Measurements from ENCODE around the gene RPL13. TPM values are rescaled to one million over a fixed set of nuclear protein-coding genes. Genes with fewer than 3 reads are reported as not detected.

The RPL13 gene
- total RNA-seq, 5 donors from 2014 or later (not counting 1 experiment from before 2014, with no cell fraction given) = 4,444 to 6,530 (median 5,942) TPM

GRCh38 chr16:89564476-89565255 is 4.2 kb downstream of the RPL13 start:
- peaks cover 30 to 57% of the 10 kb centered on the region in 2 experiments for H3K4me1 ChIP-seq (ENCODE audit: control insufficient read depth in 1 of 2, extremely low read depth in 1 of 2, insufficient read depth in 2 of 2, low read length in 2 of 2)
- ATAC-seq (replicated peaks in 1 of 4) (no peak), DNase-seq (no peak)
- Mint-ChIP-seq H3K4me3 (peak overlapping the region in 2 of 3 donors; percentile 41 to 68), H3K9me3 (no peaks in the 10 kb centered on the region), H3K4me1 (peaks cover 52 to 59% (median 55%) of the 10 kb centered on the region in 3 donors), H3K36me3 (peaks cover 34% of the 10 kb centered on the region), H3K27me3 (no peaks in the 10 kb centered on the region), H3K27ac (peak overlapping the region; percentile 22 to 73)
- CTCF ChIA-PET = no interaction called here
- POLR2A ChIA-PET = no interaction called here
- no peaks in the 10 kb centered on the region for H3K9me3 ChIP-seq
- peaks cover 16 to 38% of the 10 kb centered on the region in 2 donors for H3K36me3 ChIP-seq (ENCODE audit: control insufficient read depth in 2 of 2, extremely low read depth in 1 of 2, insufficient read depth in 1 of 2, low read length in 1 of 2)
- H3K27me3 ChIP-seq (replicated peaks in 1 of 2; ENCODE audit: control insufficient read depth in 2 of 2, extremely low read depth in 1 of 2, insufficient read depth in 2 of 2, low read length in 1 of 2) = peaks cover 0 to 5% of the 10 kb centered on the region in 2 experiments
- 67% methylated on average over 14 of the region's 22 CpGs for WGBS (ENCODE audit: insufficient coverage)
- no peak overlapping the region for H3K27ac ChIP-seq (ENCODE audit: low read length)
- no peak overlapping the region for H3K4me3 ChIP-seq (ENCODE audit: control insufficient read depth in 1 of 2, extremely low read depth in 1 of 2, low read length in 1 of 2)

GRCh38 chr16:89565256-89565505 is 4.7 kb downstream of the RPL13 start:
- Mint-ChIP-seq H3K27ac (peak overlapping the region in 1 of 2 donors; percentile 15), H3K4me3 (peak overlapping the region in 2 of 3 donors; percentile 41 to 68), H3K27me3 (no peaks in the 10 kb centered on the region), H3K4me1 (peaks cover 50 to 56% (median 53%) of the 10 kb centered on the region in 3 donors), H3K9me3 (no peaks in the 10 kb centered on the region), H3K36me3 (peaks cover 34% of the 10 kb centered on the region)
- H3K4me3 ChIP-seq (ENCODE audit: control insufficient read depth in 1 of 2, extremely low read depth in 1 of 2, low read length in 1 of 2) = peak overlapping the region in 1 of 2 donors; percentile 38
- ChIA-PET POLR2A (no interaction called here), CTCF (no interaction called here)
- DNase-seq (no peak), ATAC-seq (replicated peaks in 1 of 4) (no peak)
- no peaks in the 10 kb centered on the region for H3K9me3 ChIP-seq
- H3K27ac ChIP-seq (ENCODE audit: low read length) = no peak overlapping the region
- peaks cover 0 to 10% of the 10 kb centered on the region in 2 experiments for H3K27me3 ChIP-seq (replicated peaks in 1 of 2; ENCODE audit: control insufficient read depth in 2 of 2, extremely low read depth in 1 of 2, insufficient read depth in 2 of 2, low read length in 1 of 2)
- H3K4me1 ChIP-seq (ENCODE audit: control insufficient read depth in 1 of 2, extremely low read depth in 1 of 2, insufficient read depth in 2 of 2, low read length in 2 of 2) = peaks cover 29 to 54% of the 10 kb centered on the region in 2 experiments
- peaks cover 16 to 38% of the 10 kb centered on the region in 2 donors for H3K36me3 ChIP-seq (ENCODE audit: control insufficient read depth in 2 of 2, extremely low read depth in 1 of 2, insufficient read depth in 1 of 2, low read length in 1 of 2)
- WGBS (ENCODE audit: insufficient coverage) = 13% methylated on average over 1 of the region's 3 CpGs

GRCh38 chr16:89565506-89566372 is 5.3 kb downstream of the RPL13 start:
- DNase-seq (peak in 21 of 35 experiments; percentile 9 to 57 (median 32)), ATAC-seq (replicated peaks in 1 of 4) (peak; percentile 40 to 56 (median 52))
- peaks cover 29 to 54% of the 10 kb centered on the region in 2 experiments for H3K4me1 ChIP-seq (ENCODE audit: control insufficient read depth in 1 of 2, extremely low read depth in 1 of 2, insufficient read depth in 2 of 2, low read length in 2 of 2)
- peak overlapping the region; percentile 14 to 38 for H3K4me3 ChIP-seq (ENCODE audit: control insufficient read depth in 1 of 2, extremely low read depth in 1 of 2, low read length in 1 of 2)
- Mint-ChIP-seq H3K27ac (peak overlapping the region; percentile 15 to 39), H3K9me3 (no peaks in the 10 kb centered on the region), H3K36me3 (peaks cover 34% of the 10 kb centered on the region), H3K27me3 (no peaks in the 10 kb centered on the region), H3K4me3 (peak overlapping the region; percentile 34 to 68 (median 54)), H3K4me1 (peaks cover 50 to 56% (median 51%) of the 10 kb centered on the region in 3 donors)
- CTCF ChIA-PET = no interaction called here
- peaks cover 0 to 15% of the 10 kb centered on the region in 2 experiments for H3K27me3 ChIP-seq (replicated peaks in 1 of 2; ENCODE audit: control insufficient read depth in 2 of 2, extremely low read depth in 1 of 2, insufficient read depth in 2 of 2, low read length in 1 of 2)
- POLR2A ChIA-PET = no interaction called here
- peaks cover 16 to 38% of the 10 kb centered on the region in 2 donors for H3K36me3 ChIP-seq (ENCODE audit: control insufficient read depth in 2 of 2, extremely low read depth in 1 of 2, insufficient read depth in 1 of 2, low read length in 1 of 2)
- 6% methylated on average over 43 of the region's 46 CpGs for WGBS (ENCODE audit: insufficient coverage)
- no peaks in the 10 kb centered on the region for H3K9me3 ChIP-seq
- H3K27ac ChIP-seq (ENCODE audit: low read length) = no peak overlapping the region

GRCh38 chr16:89567656-89568594 is 7.4 kb downstream of the RPL13 start:
- no peaks in the 10 kb centered on the region for H3K9me3 Mint-ChIP-seq
- 90% methylated on average over 21 of the region's 30 CpGs for WGBS (ENCODE audit: insufficient coverage)
- Histone ChIP-seq H3K27ac (ENCODE audit: low read length) (no peak overlapping the region), H3K36me3 (ENCODE audit: control insufficient read depth in 2 of 2, extremely low read depth in 1 of 2, insufficient read depth in 1 of 2, low read length in 1 of 2) (peaks cover 6 to 20% of the 10 kb centered on the region in 2 donors), H3K4me1 (ENCODE audit: control insufficient read depth in 1 of 2, extremely low read depth in 1 of 2, insufficient read depth in 2 of 2, low read length in 2 of 2) (peaks cover 19 to 51% of the 10 kb centered on the region in 2 experiments), H3K27me3 (replicated peaks in 1 of 2; ENCODE audit: control insufficient read depth in 2 of 2, extremely low read depth in 1 of 2, insufficient read depth in 2 of 2, low read length in 1 of 2) (peaks cover 0 to 27% of the 10 kb centered on the region in 2 experiments), H3K4me3 (ENCODE audit: control insufficient read depth in 1 of 2, extremely low read depth in 1 of 2, low read length in 1 of 2) (no peak overlapping the region), H3K9me3 (no peaks in the 10 kb centered on the region)
- POLR2A ChIA-PET = interaction anchor here in 1 of 2 donors (0.5 kb wide), 1 partner anchor 60 kb away, joined by 4 read pairs; no protein-coding TSS in a partner anchor
- H3K27ac Mint-ChIP-seq = no peak overlapping the region
- peaks cover 43 to 52% (median 51%) of the 10 kb centered on the region in 3 donors for H3K4me1 Mint-ChIP-seq
- CTCF ChIA-PET = no interaction called here
- ATAC-seq (replicated peaks in 1 of 4) (no peak), DNase-seq (no peak)
- H3K27me3 Mint-ChIP-seq = peaks cover 2 to 11% of the 10 kb centered on the region in 2 donors
- H3K4me3 Mint-ChIP-seq = no peak overlapping the region
- peaks cover 17% of the 10 kb centered on the region for H3K36me3 Mint-ChIP-seq

GRCh38 chr16:89569506-89570341 is 9.2 kb downstream of the RPL13 start:
- Histone ChIP-seq H3K36me3 (ENCODE audit: control insufficient read depth in 2 of 2, extremely low read depth in 1 of 2, insufficient read depth in 1 of 2, low read length in 1 of 2) (peaks cover under 1 to 2% of the 10 kb centered on the region in 2 donors), H3K9me3 (no peaks in the 10 kb centered on the region), H3K4me1 (ENCODE audit: control insufficient read depth in 1 of 2, extremely low read depth in 1 of 2, insufficient read depth in 2 of 2, low read length in 2 of 2) (peaks cover 13 to 45% of the 10 kb centered on the region in 2 experiments), H3K27ac (ENCODE audit: low read length) (no peak overlapping the region), H3K4me3 (ENCODE audit: control insufficient read depth in 1 of 2, extremely low read depth in 1 of 2, low read length in 1 of 2) (no peak overlapping the region), H3K27me3 (replicated peaks in 1 of 2; ENCODE audit: control insufficient read depth in 2 of 2, extremely low read depth in 1 of 2, insufficient read depth in 2 of 2, low read length in 1 of 2) (peaks cover 0 to 44% of the 10 kb centered on the region in 2 experiments)
- Mint-ChIP-seq H3K9me3 (no peaks in the 10 kb centered on the region), H3K4me3 (no peak overlapping the region), H3K27me3 (peaks cover 5 to 22% of the 10 kb centered on the region in 2 donors), H3K27ac (no peak overlapping the region), H3K36me3 (peaks cover 5% of the 10 kb centered on the region), H3K4me1 (peaks cover 30 to 42% (median 42%) of the 10 kb centered on the region in 3 donors)
- ChIA-PET CTCF (no interaction called here), POLR2A (no interaction called here)
- DNase-seq = no peak
- 90% methylated on average over 17 of the region's 23 CpGs for WGBS (ENCODE audit: insufficient coverage)
- ATAC-seq (replicated peaks in 1 of 4) = no peak

Measured in T-cell (primary cell).